Smooth muscle cell (in vitro differentiated cells): ENCODE results near the gene THADA. TPM values are rescaled to one million over a fixed set of nuclear protein-coding genes. Genes with fewer than 3 reads are reported as not detected.

Experiments used
- DNase-seq: peaks from one replicate; lab custom pipeline; 2025; ENCODE audit not compliant: unreplicated experiment; lab: John Stamatoyannopoulos, UW
- H2AFZ ChIP-seq: fragments of 200-600 bp; sonication (generic); 2 replicates; pipeline ENCODE4 v1.6.0; 2016; ENCODE audit warnings: antibody characterized with exemption, low read depth, mild to moderate bottlenecking
- H3F3A ChIP-seq: fragments of 200-600 bp; sonication (generic); 2 replicates; pipeline ENCODE4 v1.6.0; 2017; ENCODE audit warnings: antibody characterized with exemption, low read depth
- H3K27ac ChIP-seq: fragments of 200-600 bp; sonication (generic); 2 replicates; pipeline ENCODE4 v1.5.1; 2016; ENCODE audit warnings: low read depth, mild to moderate bottlenecking
- H3K27me3 ChIP-seq: fragments of 200-600 bp; sonication (generic); 2 replicates; pipeline ENCODE4 v1.6.1; 2016; ENCODE audit warnings: low read depth, mild to moderate bottlenecking
- H3K36me3 ChIP-seq: fragments of 200-600 bp; sonication (generic); 2 replicates; pipeline ENCODE4 v1.5.1; 2016; ENCODE audit warnings: low read depth
- H3K4me1 ChIP-seq: fragments of 200-600 bp; sonication (generic); 2 replicates; pipeline ENCODE4 v1.5.1; 2016; ENCODE audit warnings: low read depth
- H3K4me2 ChIP-seq: fragments of 200-600 bp; sonication (generic); 2 replicates; pipeline ENCODE4 v1.6.0; 2016; ENCODE audit warnings: mild to moderate bottlenecking
- H3K4me3 ChIP-seq: fragments of 200-600 bp; sonication (generic); 2 replicates; pipeline ENCODE4 v1.5.1; 2016; ENCODE audit warnings: mild to moderate bottlenecking
- H3K79me2 ChIP-seq: fragments of 200-600 bp; sonication (generic); 2 replicates; pipeline ENCODE4 v1.6.0; 2016; ENCODE audit warnings: low read depth, mild to moderate bottlenecking
- H3K9ac ChIP-seq: fragments of 200-600 bp; sonication (generic); 2 replicates; pipeline ENCODE4 v1.6.0; 2016; ENCODE audit warnings: low read depth
- H3K9me3 ChIP-seq: fragments of 200-600 bp; sonication (generic); replicated peaks from 2 replicates; pipeline ENCODE4 v1.5.1; 2016; ENCODE audit warnings: low read depth
- H4K20me1 ChIP-seq: fragments of 200-600 bp; sonication (generic); 2 replicates; pipeline ENCODE4 v1.6.0; 2016; ENCODE audit warnings: low read depth
- WGBS: methylation state at CpG from one replicate; pipeline ENCODE4 v1.1.7; 2016; ENCODE audit warnings: low lambda C conversion rate; 5-methylcytosine and 5-hydroxymethylcytosine counted together
- polyA plus RNA-seq: library from polyadenylated mRNA; unstranded; fragments of >200 nt; fragmentation: Nextera tagmentation; extraction: Ambion mirVana; gene quantifications from 2 replicates; pipeline ENCODE4 v1.2.1, GENCODE V29; 2016
- total RNA-seq: library from RNA; depleted of rRNA; stranded (reverse); fragments of >200 nt; gene quantifications from 2 replicates; pipeline ENCODE4 v1.2.3, GENCODE V29; 2014
- TF ChIP-seq, protein P1 (sequence below): fragments of 200-600 bp; sonication (generic); IDR thresholded peaks from 2 replicates; pipeline ENCODE4 v1.5.1; 2017; ENCODE audit warnings: borderline replicate concordance, mild to moderate bottlenecking, antibody characterized with exemption; ENCODE audit not compliant: insufficient read depth, poor library complexity, severe bottlenecking

Gene THADA
- total and polyA plus RNA-seq, 2 experiments from 2014 or later, result 11.3 to 20.9 TPM

DNA sequence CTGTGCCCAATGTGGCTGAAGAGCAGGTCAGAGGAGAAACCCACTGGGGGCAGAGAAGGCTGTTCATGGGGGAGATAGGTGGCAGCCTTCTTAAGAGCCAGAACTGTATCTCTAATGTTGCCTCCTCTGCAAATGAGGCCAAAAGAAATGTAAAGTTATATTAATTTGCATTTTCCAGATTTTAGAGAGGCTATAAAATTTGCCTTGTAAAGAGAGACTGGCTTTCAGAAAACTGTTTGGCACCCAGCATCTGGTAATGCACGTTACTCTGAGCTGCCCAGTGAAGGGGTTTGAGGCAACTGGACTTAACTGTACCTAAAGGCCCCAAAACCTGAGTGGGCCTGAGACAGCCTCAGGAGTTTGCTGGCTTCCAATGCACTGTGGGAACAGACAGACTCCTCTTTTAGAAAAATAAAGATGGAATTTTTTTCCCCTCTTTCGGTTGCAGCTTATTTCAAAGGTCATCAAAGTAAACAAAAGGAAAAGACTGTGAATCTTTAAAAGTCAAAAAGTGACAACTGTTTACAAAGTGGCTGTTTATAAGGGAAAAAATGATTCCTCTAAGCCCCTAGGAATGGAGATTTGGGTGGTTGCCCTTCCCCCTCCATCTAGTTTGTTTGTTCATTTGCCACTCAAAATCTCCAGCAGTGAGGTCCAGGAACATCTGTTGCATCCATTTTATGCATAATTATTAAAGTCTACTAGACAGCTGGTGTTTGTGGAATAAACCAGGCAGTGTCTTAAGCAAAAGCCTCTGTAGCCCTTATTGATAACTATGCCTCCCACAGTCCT is 237.2 kb downstream of the THADA start:
- 26% methylated on average over 2 of the region's 2 CpGs for WGBS
- peak overlapping the region; percentile 2 for H3K4me2 ChIP-seq
- no peak overlapping the region for H3K4me3 ChIP-seq
- H2AFZ ChIP-seq, result no peak overlapping the region
- no peaks in the 10 kb centered on the region for H3K9me3 ChIP-seq
- no peaks in the 10 kb centered on the region for H3K36me3 ChIP-seq
- TF ChIP-seq, protein P1, sequence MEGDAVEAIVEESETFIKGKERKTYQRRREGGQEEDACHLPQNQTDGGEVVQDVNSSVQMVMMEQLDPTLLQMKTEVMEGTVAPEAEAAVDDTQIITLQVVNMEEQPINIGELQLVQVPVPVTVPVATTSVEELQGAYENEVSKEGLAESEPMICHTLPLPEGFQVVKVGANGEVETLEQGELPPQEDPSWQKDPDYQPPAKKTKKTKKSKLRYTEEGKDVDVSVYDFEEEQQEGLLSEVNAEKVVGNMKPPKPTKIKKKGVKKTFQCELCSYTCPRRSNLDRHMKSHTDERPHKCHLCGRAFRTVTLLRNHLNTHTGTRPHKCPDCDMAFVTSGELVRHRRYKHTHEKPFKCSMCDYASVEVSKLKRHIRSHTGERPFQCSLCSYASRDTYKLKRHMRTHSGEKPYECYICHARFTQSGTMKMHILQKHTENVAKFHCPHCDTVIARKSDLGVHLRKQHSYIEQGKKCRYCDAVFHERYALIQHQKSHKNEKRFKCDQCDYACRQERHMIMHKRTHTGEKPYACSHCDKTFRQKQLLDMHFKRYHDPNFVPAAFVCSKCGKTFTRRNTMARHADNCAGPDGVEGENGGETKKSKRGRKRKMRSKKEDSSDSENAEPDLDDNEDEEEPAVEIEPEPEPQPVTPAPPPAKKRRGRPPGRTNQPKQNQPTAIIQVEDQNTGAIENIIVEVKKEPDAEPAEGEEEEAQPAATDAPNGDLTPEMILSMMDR, result no peak
- H3K27ac ChIP-seq, result peak overlapping the region; percentile 34
- DNase-seq, result no peak
- H3F3A ChIP-seq, result peaks cover 18% of the 10 kb centered on the region
- no peaks in the 10 kb centered on the region for H3K79me2 ChIP-seq
- H3K27me3 ChIP-seq, result no peaks in the 10 kb centered on the region
- H4K20me1 ChIP-seq, result no peaks in the 10 kb centered on the region
- H3K4me1 ChIP-seq, result peaks cover 9% of the 10 kb centered on the region
- no peak overlapping the region for H3K9ac ChIP-seq

DNA sequence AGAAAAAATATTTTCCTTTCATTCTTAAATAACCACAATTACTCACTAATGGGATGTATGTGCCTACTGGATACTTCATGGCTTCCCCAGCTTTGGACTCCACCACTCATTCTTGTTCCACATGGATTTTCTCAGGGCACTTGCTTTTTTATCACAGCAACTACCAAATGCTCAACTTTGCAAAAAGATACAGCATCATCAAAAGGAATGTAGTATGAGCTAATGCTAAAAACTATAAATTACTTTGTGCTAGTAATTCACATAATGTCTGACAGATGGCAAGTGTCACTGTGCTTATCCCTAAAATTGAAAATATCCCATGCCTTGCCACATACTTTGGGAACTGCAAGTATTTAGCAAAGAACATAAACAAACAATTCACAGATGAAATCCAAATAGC is 239.1 kb downstream of the THADA start:
- H3K4me3 ChIP-seq, result no peak overlapping the region
- no peaks in the 10 kb centered on the region for H4K20me1 ChIP-seq
- peaks cover 16% of the 10 kb centered on the region for H3F3A ChIP-seq
- no peaks in the 10 kb centered on the region for H3K36me3 ChIP-seq
- peak overlapping the region; percentile 55 for H3K27ac ChIP-seq
- TF ChIP-seq, protein P1, result no peak
- H3K79me2 ChIP-seq, result no peaks in the 10 kb centered on the region
- no peaks in the 10 kb centered on the region for H3K27me3 ChIP-seq
- H3K4me2 ChIP-seq, result peak overlapping the region; percentile 54
- no peak overlapping the region for H2AFZ ChIP-seq
- H3K9me3 ChIP-seq, result no peaks in the 10 kb centered on the region
- peaks cover 9% of the 10 kb centered on the region for H3K4me1 ChIP-seq
- H3K9ac ChIP-seq, result no peak overlapping the region
- DNase-seq, result no peak

DNA sequence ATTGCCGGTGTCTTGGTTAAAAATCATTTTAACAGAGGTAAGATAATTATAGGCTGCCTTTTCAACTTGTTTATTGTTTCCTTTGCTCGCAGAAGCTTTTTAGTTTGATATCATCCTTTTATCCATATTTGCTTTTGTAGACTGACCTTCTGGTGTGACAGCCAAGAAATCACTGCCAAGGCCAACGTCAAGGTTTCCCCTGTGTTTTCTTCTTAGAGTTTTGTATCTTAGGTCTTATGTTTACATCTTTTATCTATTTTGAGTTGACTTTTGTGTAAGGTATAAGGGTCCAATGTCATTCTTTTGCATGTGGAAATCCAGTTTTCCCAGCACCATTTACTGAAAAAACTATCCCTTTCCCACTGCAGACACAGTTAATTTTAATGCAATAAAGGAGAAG is 240.4 kb downstream of the THADA start:
- Histone ChIP-seq H3K4me2 (no peak overlapping the region), H3K4me3 (no peak overlapping the region), H3K27me3 (no peaks in the 10 kb centered on the region), H2AFZ (no peak overlapping the region), H3K27ac (no peak overlapping the region), H3K36me3 (no peaks in the 10 kb centered on the region), H3K9ac (no peak overlapping the region), H3K79me2 (no peaks in the 10 kb centered on the region), H3K4me1 (peaks cover 9% of the 10 kb centered on the region), H3F3A (peaks cover 15% of the 10 kb centered on the region), H3K9me3 (no peaks in the 10 kb centered on the region), H4K20me1 (no peaks in the 10 kb centered on the region)
- WGBS, result 90% methylated on average over 3 of the region's 3 CpGs
- DNase-seq, result no peak
- TF ChIP-seq, protein P1, result no peak

DNA sequence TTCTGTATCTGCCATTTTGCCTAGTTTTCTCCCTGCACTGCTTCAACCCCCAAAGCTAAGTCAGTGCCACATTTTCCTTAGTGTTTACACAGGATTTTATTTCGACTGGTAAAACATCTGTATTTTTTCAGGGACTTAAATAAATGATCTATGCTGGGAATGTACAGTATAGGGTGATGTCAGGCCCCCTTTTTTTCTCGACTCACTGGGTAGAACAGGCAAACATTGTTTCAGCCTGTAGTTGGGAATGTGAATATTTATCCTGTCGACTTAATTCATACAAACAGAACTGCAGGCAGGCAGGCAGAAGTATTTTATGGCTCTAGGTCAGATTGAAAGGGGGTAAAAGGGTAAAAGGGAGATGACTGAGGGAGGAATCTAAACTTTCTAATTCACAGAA is 245.9 kb downstream of the THADA start:
- Histone ChIP-seq H3F3A (peaks cover 23% of the 10 kb centered on the region), H3K4me2 (no peak overlapping the region), H3K9me3 (no peaks in the 10 kb centered on the region), H3K4me3 (no peak overlapping the region), H2AFZ (no peak overlapping the region), H3K27ac (peak overlapping the region; percentile 50), H3K36me3 (no peaks in the 10 kb centered on the region), H4K20me1 (no peaks in the 10 kb centered on the region), H3K27me3 (no peaks in the 10 kb centered on the region), H3K79me2 (no peaks in the 10 kb centered on the region), H3K9ac (no peak overlapping the region), H3K4me1 (peaks cover 25% of the 10 kb centered on the region)
- DNase-seq, result no peak
- WGBS, result 18% methylated on average over 3 of the region's 3 CpGs
- TF ChIP-seq, protein P1, result no peak
